Testis (tissue), 2 donors: ENCODE results near the gene PLSCR1.

Source experiments
- CTCF ChIP-seq, 3 experiments: fragments of 450-650 bp in 2 of 3; fragments of 200-600 bp in 1 of 3; sonication (generic) in 1 of 3; IDR thresholded peaks; one replicate each; pipeline ENCODE4 v1.5.1; 2016 to 2019; ENCODE audit warnings: antibody characterized with exemption in 3 of 3, mild to moderate bottlenecking in 2 of 3, moderate library complexity in 1 of 3
- POLR2A ChIP-seq: fragments of 450-650 bp; IDR thresholded peaks from one replicate; pipeline ENCODE4 v1.6.1; 2017; ENCODE audit warnings: antibody characterized with exemption, mild to moderate bottlenecking, moderate library complexity

- no peak for TF ChIP-seq POLR2A
- TF ChIP-seq CTCF (IDR thresholded peaks at IDR 0.05) = no peak
These were observed 3.4 kb downstream of the PLSCR1 start for GRCh38 chr3:146540978-146541377.
